ENCODE results near the gene NF1.
"Not testable (repeated sequence)": the region's sequence is repeated elsewhere in the genome, so short reads cannot be mapped to it uniquely, and the experiment has no call there.

Gene NF1

GRCh38 chr17:31074772-31075555, 19.8 kb upstream of the NF1 start:
- H3K27ac ChIP-seq = no peak overlapping the region
- no peak for DNase-seq (ENCODE audit: low read depth, low spot score)

GRCh38 chr17:31078290-31078689, 16.5 kb upstream of the NF1 start:
- no peak overlapping the region for H3K27ac ChIP-seq
- DNase-seq (ENCODE audit: low read depth, low spot score) = no peak

- DNase-seq (ENCODE audit: low read depth, low spot score) = no peak
- no peak overlapping the region for H3K27ac ChIP-seq
Measured at GRCh38 chr17:31079731-31080130, 15.0 kb upstream of the NF1 start.

GRCh38 chr17:31085563-31085962, 9.2 kb upstream of the NF1 start:
- no peak overlapping the region for H3K27ac ChIP-seq
- DNase-seq (ENCODE audit: low read depth, low spot score) = no peak

GRCh38 chr17:31089471-31089870, 5.3 kb upstream of the NF1 start:
- DNase-seq (ENCODE audit: low read depth, low spot score) = no peak
- H3K27ac ChIP-seq = no peak overlapping the region

GRCh38 chr17:31090650-31091049, 4.1 kb upstream of the NF1 start:
- H3K27ac ChIP-seq; DNase-seq (ENCODE audit: low read depth, low spot score): not testable (repeated sequence)

- peak overlapping the region; percentile 2 for H3K27ac ChIP-seq
- no peak for DNase-seq (ENCODE audit: low read depth, low spot score)
Measured at GRCh38 chr17:31092475-31093064, 2.2 kb upstream of the NF1 start.

- no peak for DNase-seq (ENCODE audit: low read depth, low spot score)
- H3K27ac ChIP-seq = peak overlapping the region; percentile 88
Measured at GRCh38 chr17:31093866-31094599, 744 bp upstream of the NF1 start.

GRCh38 chr17:31095236-31096105, 694 bp downstream of the NF1 start:
- no peak for DNase-seq (ENCODE audit: low read depth, low spot score)
- peak overlapping the region; percentile 88 for H3K27ac ChIP-seq

GRCh38 chr17:31096106-31096436, 1.3 kb downstream of the NF1 start:
- H3K27ac ChIP-seq = peak overlapping the region; percentile 88
- DNase-seq (ENCODE audit: low read depth, low spot score) = no peak

GRCh38 chr17:31099016-31099415, 4.2 kb downstream of the NF1 start:
- no peak for DNase-seq (ENCODE audit: low read depth, low spot score)
- H3K27ac ChIP-seq = no peak overlapping the region

GRCh38 chr17:31100840-31101459, 6.2 kb downstream of the NF1 start:
- H3K27ac ChIP-seq = no peak overlapping the region
- DNase-seq (ENCODE audit: low read depth, low spot score) = no peak

GRCh38 chr17:31101943-31102342, 7.2 kb downstream of the NF1 start:
- DNase-seq (ENCODE audit: low read depth, low spot score) = no peak
- H3K27ac ChIP-seq = no peak overlapping the region

GRCh38 chr17:31105991-31106390, 11.2 kb downstream of the NF1 start:
- DNase-seq (ENCODE audit: low read depth, low spot score) = no peak
- H3K27ac ChIP-seq = no peak overlapping the region

GRCh38 chr17:31111183-31111582, 16.4 kb downstream of the NF1 start:
- DNase-seq (ENCODE audit: low read depth, low spot score) = no peak
- no peak overlapping the region for H3K27ac ChIP-seq

- H3K27ac ChIP-seq = no peak overlapping the region
- no peak for DNase-seq (ENCODE audit: low read depth, low spot score)
Measured at GRCh38 chr17:31112001-31112661, 17.4 kb downstream of the NF1 start.

- DNase-seq (ENCODE audit: low read depth, low spot score) = not testable (repeated sequence)
Measured at GRCh38 chr17:31113368-31113767, 18.6 kb downstream of the NF1 start.

GRCh38 chr17:31113939-31114338, 19.2 kb downstream of the NF1 start:
- DNase-seq (ENCODE audit: low read depth, low spot score) = no peak
- no peak overlapping the region for H3K27ac ChIP-seq

More at GRCh38 chr17:31113368-31113767, 18.6 kb downstream of the NF1 start:
- H3K27ac ChIP-seq = not testable (repeated sequence)

GRCh38 chr17:31114956-31115555, 20.3 kb downstream of the NF1 start:
- no peak for DNase-seq (ENCODE audit: low read depth, low spot score)

More at GRCh38 chr17:31114956-31115555, 20.3 kb downstream of the NF1 start:
- no peak overlapping the region for H3K27ac ChIP-seq

Measured in epithelial cell of prostate (primary cell).